CD4-positive, alpha-beta T cell (primary cell): Measurements from ENCODE around the gene QKI. TPM values are rescaled to one million over a fixed set of nuclear protein-coding genes. Genes with fewer than 3 reads are reported as not detected.

ENCODE experiments used
- ATAC-seq: fragments of 200-7000 bp; cut with Tn5 transposase; one replicate; pipeline ENCODE4 v1.10.0; 2022; ENCODE audit warnings: mild to moderate bottlenecking; ENCODE audit not compliant: poor library complexity
- CTCF ChIA-PET: fragments of 350-600 bp; sonication (Branson Sonifier 250); formaldehyde crosslinking; loops from one replicate; lab custom pipeline; 2021; ENCODE audit warnings: antibody characterized with exemption, inconsistent platforms; lab: Charles Lee
- POLR2A ChIA-PET: fragments of 350-600 bp; sonication (Branson Sonifier 250); formaldehyde crosslinking; loops from one replicate; lab custom pipeline; 2021; ENCODE audit warnings: antibody characterized with exemption, inconsistent platforms; lab: Charles Lee
- DNase-seq, 14 experiments: peaks; one replicate each; pipeline ENCODE4 v3.0.0-alpha.2; 2013 to 2020; ENCODE audit warnings: mixed read lengths in 2 of 14
- H3K27ac ChIP-seq, 2 donors: one replicate each; pipeline versions ENCODE4 v1.5.1 to v1.7.0; 2013; ENCODE audit warnings: low read length in 2 of 2, low read depth in 1 of 2, mild to moderate bottlenecking in 1 of 2
- H3K27me3 ChIP-seq, 2 experiments: 1 replicate in 1 of 2; 2 replicates in 1 of 2; pipeline versions ENCODE4 v1.6.1 to v1.7.0; 2013; ENCODE audit warnings: low read length in 2 of 2, control low read depth in 1 of 2, mild to moderate bottlenecking in 1 of 2, moderate library complexity in 1 of 2; ENCODE audit not compliant: insufficient read depth in 2 of 2, control insufficient read depth in 1 of 2
- H3K36me3 ChIP-seq: one replicate; pipeline ENCODE4 v1.6.1; 2013; ENCODE audit warnings: low read length, control low read depth; ENCODE audit not compliant: insufficient read depth
- H3K4me1 ChIP-seq: one replicate; pipeline ENCODE4 v1.6.1; 2013; ENCODE audit warnings: low read length, control low read depth; ENCODE audit not compliant: insufficient read depth
- H3K4me3 ChIP-seq: one replicate; pipeline ENCODE4 v1.5.1; 2013; ENCODE audit warnings: mild to moderate bottlenecking, low read length, moderate library complexity
- H3K9me3 ChIP-seq, 2 experiments: 1 replicate in 1 of 2; 2 replicates in 1 of 2; pipeline versions ENCODE4 v1.6.1 to v1.7.0; 2013; ENCODE audit warnings: low read length in 2 of 2, mild to moderate bottlenecking in 2 of 2, control low read depth in 1 of 2, moderate library complexity in 1 of 2; ENCODE audit not compliant: control insufficient read depth in 1 of 2, insufficient read depth in 1 of 2
- H3K27ac Mint-ChIP-seq: one replicate; pipeline ENCODE4 v1.8.0; 2020; ENCODE audit warnings: mixed read lengths
- H3K27me3 Mint-ChIP-seq: one replicate; pipeline ENCODE4 v1.8.0; 2021; ENCODE audit warnings: mixed read lengths
- H3K36me3 Mint-ChIP-seq: one replicate; pipeline ENCODE4 v1.8.0; 2021; ENCODE audit warnings: low read depth, mixed read lengths
- H3K4me1 Mint-ChIP-seq: one replicate; pipeline ENCODE4 v1.8.0; 2021; ENCODE audit warnings: low read depth, mixed read lengths
- H3K4me3 Mint-ChIP-seq: one replicate; pipeline ENCODE4 v1.8.0; 2020; ENCODE audit warnings: mild to moderate bottlenecking, mixed read lengths
- H3K9me3 Mint-ChIP-seq: one replicate; pipeline ENCODE4 v1.8.0; 2020; ENCODE audit warnings: mixed read lengths
- intact Hi-C, 2 experiments: fragments of 100-400 bp; cut with DNase I in 1 of 2; cut with micrococcal nuclease in 1 of 2; formaldehyde crosslinking; loops; one replicate each; pipeline versions ENCODE4 v1.15.1 to v1.9.0; 2023 to 2025; cut with DNase I, micrococcal nuclease
- total RNA-seq, 174 experiments: library from RNA in 2 of 174; stranded (reverse) in 2 of 174; gene quantifications; one replicate each; pipeline ENCODE4 v1.2.3 and lab custom pipeline; 2021 to 2026
- TF ChIP-seq, protein P1 (sequence below): fragments of 200-600 bp; IDR thresholded peaks from one replicate; pipeline ENCODE4 v1.8.0; 2022; ENCODE audit warnings: antibody characterized with exemption, mild to moderate bottlenecking

QKI gene
- total RNA-seq, 2 experiments from 2014 or later, result 60.7 to 67.3 TPM

- Mint-ChIP-seq H3K27me3 (no peaks in the 10 kb centered on the region), H3K4me3 (no peak overlapping the region), H3K27ac (no peak overlapping the region), H3K36me3 (peaks cover 67% of the 10 kb centered on the region), H3K9me3 (no peaks in the 10 kb centered on the region), H3K4me1 (no peaks in the 10 kb centered on the region)
- intact Hi-C loops, result no loop called here
- ATAC-seq (no peak), DNase-seq (no peak)
- TF ChIP-seq, protein P1, sequence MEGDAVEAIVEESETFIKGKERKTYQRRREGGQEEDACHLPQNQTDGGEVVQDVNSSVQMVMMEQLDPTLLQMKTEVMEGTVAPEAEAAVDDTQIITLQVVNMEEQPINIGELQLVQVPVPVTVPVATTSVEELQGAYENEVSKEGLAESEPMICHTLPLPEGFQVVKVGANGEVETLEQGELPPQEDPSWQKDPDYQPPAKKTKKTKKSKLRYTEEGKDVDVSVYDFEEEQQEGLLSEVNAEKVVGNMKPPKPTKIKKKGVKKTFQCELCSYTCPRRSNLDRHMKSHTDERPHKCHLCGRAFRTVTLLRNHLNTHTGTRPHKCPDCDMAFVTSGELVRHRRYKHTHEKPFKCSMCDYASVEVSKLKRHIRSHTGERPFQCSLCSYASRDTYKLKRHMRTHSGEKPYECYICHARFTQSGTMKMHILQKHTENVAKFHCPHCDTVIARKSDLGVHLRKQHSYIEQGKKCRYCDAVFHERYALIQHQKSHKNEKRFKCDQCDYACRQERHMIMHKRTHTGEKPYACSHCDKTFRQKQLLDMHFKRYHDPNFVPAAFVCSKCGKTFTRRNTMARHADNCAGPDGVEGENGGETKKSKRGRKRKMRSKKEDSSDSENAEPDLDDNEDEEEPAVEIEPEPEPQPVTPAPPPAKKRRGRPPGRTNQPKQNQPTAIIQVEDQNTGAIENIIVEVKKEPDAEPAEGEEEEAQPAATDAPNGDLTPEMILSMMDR, result no peak
- no peaks in the 10 kb centered on the region for H3K9me3 ChIP-seq
- peaks cover 23% of the 10 kb centered on the region for H3K36me3 ChIP-seq
- POLR2A ChIA-PET, result no interaction called here
- no peak overlapping the region for H3K4me3 ChIP-seq
- H3K4me1 ChIP-seq, result no peaks in the 10 kb centered on the region
- CTCF ChIA-PET, result no interaction called here
- H3K27me3 ChIP-seq, result no peaks in the 10 kb centered on the region
- no peak overlapping the region for H3K27ac ChIP-seq
Observed at GRCh38 chr6:163565140-163565539, 150.6 kb downstream of the QKI start.

- ChIA-PET CTCF (no interaction called here), POLR2A (no interaction called here)
- H3K4me1 ChIP-seq, result no peaks in the 10 kb centered on the region
- no peaks in the 10 kb centered on the region for H3K27me3 Mint-ChIP-seq
- H3K4me1 Mint-ChIP-seq, result no peaks in the 10 kb centered on the region
- DNase-seq, result no peak
- no peaks in the 10 kb centered on the region for H3K9me3 ChIP-seq
- no peak overlapping the region for H3K27ac ChIP-seq
- intact Hi-C loops, result no loop called here
- TF ChIP-seq, protein P1, result no peak
- no peak overlapping the region for H3K27ac Mint-ChIP-seq
- H3K36me3 Mint-ChIP-seq, result peaks cover 67% of the 10 kb centered on the region
- no peak overlapping the region for H3K4me3 Mint-ChIP-seq
- peaks cover 29% of the 10 kb centered on the region for H3K36me3 ChIP-seq
- H3K4me3 ChIP-seq, result no peak overlapping the region
- H3K9me3 Mint-ChIP-seq, result no peaks in the 10 kb centered on the region
- ATAC-seq, result no peak
- no peaks in the 10 kb centered on the region for H3K27me3 ChIP-seq
Observed at GRCh38 chr6:163566056-163566455, 151.5 kb downstream of the QKI start.

GRCh38 chr6:163568275-163568674, 153.8 kb downstream of the QKI start:
- TF ChIP-seq, protein P1, result no peak

More at GRCh38 chr6:163568275-163568674, 153.8 kb downstream of the QKI start:
- Histone ChIP-seq H3K27ac (no peak overlapping the region), H3K4me3 (no peak overlapping the region), H3K36me3 (peaks cover 24% of the 10 kb centered on the region), H3K27me3 (no peaks in the 10 kb centered on the region), H3K4me1 (no peaks in the 10 kb centered on the region), H3K9me3 (no peaks in the 10 kb centered on the region)
- no peaks in the 10 kb centered on the region for H3K27me3 Mint-ChIP-seq
- H3K4me3 Mint-ChIP-seq, result no peak overlapping the region
- H3K4me1 Mint-ChIP-seq, result no peaks in the 10 kb centered on the region
- ChIA-PET CTCF (no interaction called here), POLR2A (no interaction called here)
- intact Hi-C loops, result no loop called here
- DNase-seq, result no peak
- ATAC-seq, result no peak
- H3K27ac Mint-ChIP-seq, result no peak overlapping the region
- H3K9me3 Mint-ChIP-seq, result no peaks in the 10 kb centered on the region
- H3K36me3 Mint-ChIP-seq, result peaks cover 70% of the 10 kb centered on the region
